Fibroblast of lung (primary cell): ENCODE data around the gene RNF32.

Experiments
- EZH2 ChIP-seq: IDR thresholded peaks from 2 replicates; pipeline ENCODE4 v1.5.1; 2012; ENCODE audit warnings: low read length, control low read depth, mild to moderate bottlenecking; ENCODE audit errors: missing control alignments
- TF ChIP-seq, protein P1 (sequence below), 2 donors: IDR thresholded peaks in 1 of 2; conservative IDR thresholded peaks in 1 of 2; 1 replicate in 1 of 2; 2 replicates in 1 of 2; pipeline ENCODE4 v1.5.1; 2011 to 2012; ENCODE audit warnings: low read length in 2 of 2, control low read depth in 1 of 2, inconsistent platforms in 1 of 2, low read depth in 1 of 2, mild to moderate bottlenecking in 1 of 2

DNA sequence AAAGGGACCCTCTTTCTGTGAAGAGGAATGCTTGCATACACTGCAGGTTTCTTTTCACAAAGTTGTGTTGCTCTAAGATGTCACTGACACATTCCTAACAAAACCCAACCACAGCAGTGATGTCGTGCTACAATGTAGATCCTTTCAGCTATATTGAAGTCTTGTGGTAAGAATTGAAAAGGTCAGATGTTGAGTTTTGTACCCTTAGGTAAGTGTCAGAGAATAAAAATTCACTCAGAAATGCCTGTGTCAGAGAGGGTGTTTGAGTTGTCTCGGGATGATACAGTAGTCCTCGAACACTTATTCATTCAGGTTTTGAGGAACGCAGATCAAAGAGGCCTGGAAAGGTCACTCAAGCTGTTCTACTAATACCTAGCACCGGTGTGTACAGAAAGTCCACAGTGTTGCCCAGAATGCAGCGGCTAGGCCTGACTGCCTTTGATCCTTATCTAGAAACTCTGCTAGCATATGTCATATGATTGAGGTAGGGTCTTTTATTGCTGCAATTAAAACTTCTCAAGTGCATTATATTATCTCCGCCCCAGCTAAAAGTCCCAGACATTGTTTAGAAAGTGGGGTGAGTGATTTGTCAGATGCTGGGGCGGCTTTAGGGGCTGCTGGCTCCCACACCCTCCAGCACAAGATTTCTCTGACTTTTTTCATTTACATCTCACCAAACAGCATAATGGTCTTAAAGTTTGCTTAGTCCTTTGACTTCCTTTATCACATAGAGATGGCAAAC lies 26.0 kb downstream of the RNF32 start:
- TF ChIP-seq, protein P1, sequence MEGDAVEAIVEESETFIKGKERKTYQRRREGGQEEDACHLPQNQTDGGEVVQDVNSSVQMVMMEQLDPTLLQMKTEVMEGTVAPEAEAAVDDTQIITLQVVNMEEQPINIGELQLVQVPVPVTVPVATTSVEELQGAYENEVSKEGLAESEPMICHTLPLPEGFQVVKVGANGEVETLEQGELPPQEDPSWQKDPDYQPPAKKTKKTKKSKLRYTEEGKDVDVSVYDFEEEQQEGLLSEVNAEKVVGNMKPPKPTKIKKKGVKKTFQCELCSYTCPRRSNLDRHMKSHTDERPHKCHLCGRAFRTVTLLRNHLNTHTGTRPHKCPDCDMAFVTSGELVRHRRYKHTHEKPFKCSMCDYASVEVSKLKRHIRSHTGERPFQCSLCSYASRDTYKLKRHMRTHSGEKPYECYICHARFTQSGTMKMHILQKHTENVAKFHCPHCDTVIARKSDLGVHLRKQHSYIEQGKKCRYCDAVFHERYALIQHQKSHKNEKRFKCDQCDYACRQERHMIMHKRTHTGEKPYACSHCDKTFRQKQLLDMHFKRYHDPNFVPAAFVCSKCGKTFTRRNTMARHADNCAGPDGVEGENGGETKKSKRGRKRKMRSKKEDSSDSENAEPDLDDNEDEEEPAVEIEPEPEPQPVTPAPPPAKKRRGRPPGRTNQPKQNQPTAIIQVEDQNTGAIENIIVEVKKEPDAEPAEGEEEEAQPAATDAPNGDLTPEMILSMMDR (conservative IDR thresholded peaks at IDR 0.05 in 1 of 2, IDR thresholded peaks at IDR 0.05 in 1 of 2; ENCODE audit: low read depth in 1 of 2, low read length in 2 of 2) = no peak
- TF ChIP-seq EZH2 = no peak
